Cerebellar nuclear complex (tissue), 1 donor: ENCODE data around the gene PADI6.

Experiments
- DNase-seq, 2 experiments: peaks; one replicate each; lab custom pipeline; 2025; lab: John Stamatoyannopoulos, UW

PADI6 gene

GRCh38 chr1:17356387-17357026 lies 15.5 kb upstream of the PADI6 start:
- DNase-seq, result no peak

- DNase-seq, result no peak
Measured at GRCh38 chr1:17358557-17358956, 13.4 kb upstream of the PADI6 start.

GRCh38 chr1:17359031-17359430 lies 13.0 kb upstream of the PADI6 start:
- DNase-seq, result no peak

GRCh38 chr1:17359808-17360207 lies 12.2 kb upstream of the PADI6 start:
- no peak for DNase-seq

- DNase-seq, result no peak
Measured at GRCh38 chr1:17360272-17360956, 11.6 kb upstream of the PADI6 start.

- DNase-seq, result no peak
Measured at GRCh38 chr1:17361687-17362086, 10.3 kb upstream of the PADI6 start.

GRCh38 chr1:17363351-17363750 lies 8.6 kb upstream of the PADI6 start:
- no peak for DNase-seq

GRCh38 chr1:17363771-17364170 lies 8.2 kb upstream of the PADI6 start:
- DNase-seq, result no peak

GRCh38 chr1:17365293-17365692 lies 6.7 kb upstream of the PADI6 start:
- no peak for DNase-seq

GRCh38 chr1:17369466-17369865 lies 2.5 kb upstream of the PADI6 start:
- DNase-seq, result no peak

GRCh38 chr1:17370618-17371017 lies 1.4 kb upstream of the PADI6 start:
- no peak for DNase-seq

- DNase-seq, result no peak
Measured at GRCh38 chr1:17372955-17373354, 959 bp downstream of the PADI6 start.

GRCh38 chr1:17375651-17376050 lies 3.7 kb downstream of the PADI6 start:
- no peak for DNase-seq

GRCh38 chr1:17377325-17377953 lies 5.4 kb downstream of the PADI6 start:
- no peak for DNase-seq

- DNase-seq, result no peak
Measured at GRCh38 chr1:17381161-17381560, 9.2 kb downstream of the PADI6 start.

- no peak for DNase-seq
Measured at GRCh38 chr1:17392199-17392740, 20.3 kb downstream of the PADI6 start.

GRCh38 chr1:17393230-17393629 lies 21.2 kb downstream of the PADI6 start:
- no peak for DNase-seq

GRCh38 chr1:17397910-17398695 lies 26.1 kb downstream of the PADI6 start:
- DNase-seq, result no peak

GRCh38 chr1:17400725-17401341 lies 28.8 kb downstream of the PADI6 start:
- DNase-seq, result no peak

- no peak for DNase-seq
Measured at GRCh38 chr1:17401841-17402240, 29.8 kb downstream of the PADI6 start.

- no peak for DNase-seq
Measured at GRCh38 chr1:17403081-17403480, 31.1 kb downstream of the PADI6 start.
